B cell (primary cell): ENCODE data around the gene MYL6B. TPM values are rescaled to one million over a fixed set of nuclear protein-coding genes. Genes with fewer than 3 reads are reported as not detected.

Experiments
- ATAC-seq: fragments of 200-7000 bp; cut with Tn5 transposase; one replicate; pipeline ENCODE4 v1.10.0; 2021; ENCODE audit warnings: low read depth, mild to moderate bottlenecking, moderate number of reproducible peaks, moderate library complexity
- CTCF ChIA-PET: fragments of 350-600 bp; sonication (Branson Sonifier 250); formaldehyde crosslinking; loops from one replicate; lab custom pipeline; 2021; ENCODE audit warnings: antibody characterized with exemption, inconsistent platforms; lab: Charles Lee
- POLR2A ChIA-PET: fragments of 350-600 bp; sonication (Branson Sonifier 250); formaldehyde crosslinking; loops from one replicate; lab custom pipeline; 2021; ENCODE audit warnings: antibody characterized with exemption; lab: Charles Lee
- DNase-seq: peaks from one replicate; pipeline ENCODE4 v3.0.0; 2013
- H2AFZ ChIP-seq: 2 replicates; pipeline ENCODE4 v1.6.1; 2012; ENCODE audit warnings: mild to moderate bottlenecking, low read depth, low read length; ENCODE audit not compliant: insufficient read depth, poor library complexity, severe bottlenecking
- H3K27ac ChIP-seq, 2 donors: 1 replicate in 1 of 2; 2 replicates in 1 of 2; pipeline ENCODE4 v1.5.1; 2012 to 2013; ENCODE audit warnings: low read length in 2 of 2, mild to moderate bottlenecking in 2 of 2, moderate library complexity in 1 of 2
- H3K27me3 ChIP-seq, 4 experiments: fragments of 200-600 bp in 1 of 4; sonication (generic) in 1 of 4; replicated peaks in 1 of 4; 1 replicate in 2 of 4; 2 replicates in 2 of 4; pipeline versions ENCODE4 v1.6.1 to v1.7.0; 2013 to 2016; ENCODE audit warnings: low read length in 3 of 4, mild to moderate bottlenecking in 2 of 4, mixed read lengths in 1 of 4, moderate library complexity in 1 of 4; ENCODE audit not compliant: insufficient read depth in 4 of 4, control insufficient read depth in 3 of 4; ENCODE audit errors: control extremely low read depth in 1 of 4
- H3K36me3 ChIP-seq, 2 experiments: replicated peaks in 1 of 2; 1 replicate in 1 of 2; 2 replicates in 1 of 2; pipeline versions ENCODE4 v1.6.1 to v1.7.1; 2013; ENCODE audit warnings: low read length in 1 of 2; ENCODE audit not compliant: insufficient read depth in 2 of 2, control insufficient read depth in 1 of 2; ENCODE audit errors: control extremely low read depth in 1 of 2, extremely low read depth in 1 of 2
- H3K4me1 ChIP-seq, 2 donors: fragments of 200-600 bp in 1 of 2; sonication (generic) in 1 of 2; 1 replicate in 1 of 2; 2 replicates in 1 of 2; pipeline versions ENCODE4 v1.5.1 to v1.6.1; 2013 to 2017; ENCODE audit warnings: low read length in 2 of 2; ENCODE audit not compliant: control insufficient read depth in 2 of 2, insufficient read depth in 2 of 2
- H3K4me2 ChIP-seq: replicated peaks from 2 replicates; pipeline ENCODE3; 2012; ENCODE audit warnings: mild to moderate bottlenecking, low read depth, low read length; ENCODE audit not compliant: poor library complexity, severe bottlenecking
- H3K4me3 ChIP-seq, 5 experiments: fragments of 200-600 bp in 1 of 5; sonication (generic) in 1 of 5; 1 replicate in 3 of 5; 2 replicates in 2 of 5; pipeline versions ENCODE4 v1.5.1 to v1.7.0; 2011 to 2016; ENCODE audit warnings: low read length in 4 of 5, mild to moderate bottlenecking in 4 of 5, low read depth in 2 of 5, control low read depth in 1 of 5, moderate library complexity in 1 of 5; ENCODE audit not compliant: insufficient read depth in 1 of 5; ENCODE audit errors: control extremely low read depth in 1 of 5, extremely low read depth in 1 of 5
- H3K79me2 ChIP-seq: fragments of 200-600 bp; sonication (generic); one replicate; pipeline ENCODE4 v1.6.0; 2016; ENCODE audit warnings: low read length; ENCODE audit not compliant: control insufficient read depth, insufficient read depth
- H3K9ac ChIP-seq: fragments of 200-600 bp; sonication (generic); 2 replicates; pipeline ENCODE4 v1.6.1; 2017; ENCODE audit warnings: mild to moderate bottlenecking, low read length, moderate library complexity
- H3K9me3 ChIP-seq, 3 donors: one replicate each; pipeline versions ENCODE4 v1.6.1 to v1.7.1; 2013; ENCODE audit warnings: low read length in 2 of 3; ENCODE audit not compliant: control insufficient read depth in 2 of 3, insufficient read depth in 1 of 3; ENCODE audit errors: control extremely low read depth in 1 of 3
- H4K20me1 ChIP-seq: 2 replicates; pipeline ENCODE4 v1.6.0; 2012; ENCODE audit warnings: mild to moderate bottlenecking, low read length; ENCODE audit not compliant: insufficient read depth, control insufficient read depth, poor library complexity, severe bottlenecking
- H3K27ac Mint-ChIP-seq: one replicate; pipeline ENCODE4 v1.8.0; 2021; ENCODE audit warnings: mixed read lengths
- H3K27me3 Mint-ChIP-seq: one replicate; pipeline ENCODE4 v1.8.0; 2021; ENCODE audit warnings: mixed read lengths
- H3K4me1 Mint-ChIP-seq: one replicate; pipeline ENCODE4 v1.8.0; 2021; ENCODE audit warnings: mixed read lengths
- H3K4me3 Mint-ChIP-seq: one replicate; pipeline ENCODE4 v1.8.0; 2021; ENCODE audit warnings: mixed read lengths
- H3K9me3 Mint-ChIP-seq: one replicate; pipeline ENCODE4 v1.8.0; 2022; ENCODE audit warnings: mixed read lengths; ENCODE audit not compliant: insufficient read depth
- EZH2 ChIP-seq: IDR thresholded peaks from 2 replicates; pipeline ENCODE4 v1.6.1; 2012; ENCODE audit warnings: borderline replicate concordance, low read depth, mild to moderate bottlenecking, moderate library complexity, low read length; ENCODE audit not compliant: insufficient read depth, poor library complexity, severe bottlenecking
- WGBS: methylation state at CpG from one replicate; pipeline ENCODE4 v1.1.5; 2013; ENCODE audit warnings: missing lambda C conversion rate; ENCODE audit not compliant: insufficient coverage; 5-methylcytosine and 5-hydroxymethylcytosine counted together
- intact Hi-C: fragments of 100-400 bp; cut with micrococcal nuclease; formaldehyde crosslinking; loops from one replicate; pipeline ENCODE4 v1.10.0; 2022
- polyA plus RNA-seq: library from polyadenylated mRNA; depleted of rRNA; stranded (reverse); fragments of >200 nt; gene quantifications from 2 replicates; pipeline ENCODE4 v1.2.3, GENCODE V29; 2012
- total RNA-seq, 2 donors: library from RNA; stranded (reverse); fragments of 120-200 nt in 1 of 2; gene quantifications; 1 replicate in 1 of 2; 2 replicates in 1 of 2; pipeline versions ENCODE4 v1.2.3 to v1.2.4, GENCODE V29; 2013 to 2022
- TF ChIP-seq, protein P1 (sequence below): fragments of 200-600 bp; IDR thresholded peaks from one replicate; pipeline ENCODE4 v1.8.0; 2022; ENCODE audit warnings: antibody characterized with exemption, mild to moderate bottlenecking

Gene MYL6B
- total and polyA plus RNA-seq, 2 donors (not counting 1 experiment from before 2014, with no cell fraction given), result 25.7 to 27.8 TPM

DNA sequence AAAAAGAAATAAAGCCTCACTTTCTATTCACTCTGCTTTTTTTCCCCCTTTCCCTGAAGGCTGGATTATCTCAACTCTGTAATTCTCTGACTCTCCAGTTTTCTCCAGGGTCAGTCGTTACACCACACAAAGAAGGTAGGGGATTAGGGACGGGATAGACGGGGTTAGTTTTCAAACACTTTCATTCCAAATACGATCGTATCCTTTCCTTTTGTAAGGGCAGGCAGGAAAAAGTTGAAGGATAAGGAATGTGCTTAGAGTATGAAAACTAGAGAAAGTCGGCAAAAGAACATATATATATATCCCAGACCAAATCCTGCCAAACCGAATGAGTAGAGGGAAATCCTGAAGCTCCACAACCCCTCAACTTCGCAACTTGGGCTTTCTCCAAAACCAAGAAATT is 24.9 kb upstream of the MYL6B start:
- WGBS, result 0% methylated on average over 2 of the region's 8 CpGs
- Mint-ChIP-seq H3K9me3 (no peaks in the 10 kb centered on the region), H3K4me1 (peaks cover 69% of the 10 kb centered on the region), H3K27me3 (no peaks in the 10 kb centered on the region), H3K27ac (peak overlapping the region; percentile 98), H3K4me3 (peak overlapping the region; percentile 100)
- H2AFZ ChIP-seq, result no peak overlapping the region
- H3K4me1 ChIP-seq, result peaks cover 46 to 54% of the 10 kb centered on the region in 2 donors
- peaks cover 23% of the 10 kb centered on the region for H4K20me1 ChIP-seq
- peak overlapping the region; percentile 76 to 80 for H3K27ac ChIP-seq
- ChIA-PET CTCF (interaction anchor here (0.7 to 13.8 kb wide), 12 partner anchors 10 to 140 kb away, joined by 3 to 247 read pairs (median 10); partner anchors contain the start of genes COQ10A, MYL6, MYL6B and RNF41), POLR2A (interaction anchor here (0.7 to 5.7 kb wide), 11 partner anchors 9 to 984 kb away, joined by 3 to 49 read pairs (median 6); partner anchors contain the start of genes MYL6, MYL6B, PA2G4 and RNF41)
- peak overlapping the region; percentile 96 for H3K4me2 ChIP-seq
- H3K36me3 ChIP-seq, result peaks cover 2 to 29% of the 10 kb centered on the region in 2 experiments
- no peak for TF ChIP-seq EZH2
- TF ChIP-seq, protein P1, sequence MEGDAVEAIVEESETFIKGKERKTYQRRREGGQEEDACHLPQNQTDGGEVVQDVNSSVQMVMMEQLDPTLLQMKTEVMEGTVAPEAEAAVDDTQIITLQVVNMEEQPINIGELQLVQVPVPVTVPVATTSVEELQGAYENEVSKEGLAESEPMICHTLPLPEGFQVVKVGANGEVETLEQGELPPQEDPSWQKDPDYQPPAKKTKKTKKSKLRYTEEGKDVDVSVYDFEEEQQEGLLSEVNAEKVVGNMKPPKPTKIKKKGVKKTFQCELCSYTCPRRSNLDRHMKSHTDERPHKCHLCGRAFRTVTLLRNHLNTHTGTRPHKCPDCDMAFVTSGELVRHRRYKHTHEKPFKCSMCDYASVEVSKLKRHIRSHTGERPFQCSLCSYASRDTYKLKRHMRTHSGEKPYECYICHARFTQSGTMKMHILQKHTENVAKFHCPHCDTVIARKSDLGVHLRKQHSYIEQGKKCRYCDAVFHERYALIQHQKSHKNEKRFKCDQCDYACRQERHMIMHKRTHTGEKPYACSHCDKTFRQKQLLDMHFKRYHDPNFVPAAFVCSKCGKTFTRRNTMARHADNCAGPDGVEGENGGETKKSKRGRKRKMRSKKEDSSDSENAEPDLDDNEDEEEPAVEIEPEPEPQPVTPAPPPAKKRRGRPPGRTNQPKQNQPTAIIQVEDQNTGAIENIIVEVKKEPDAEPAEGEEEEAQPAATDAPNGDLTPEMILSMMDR, result no peak
- H3K4me3 ChIP-seq, result peak overlapping the region; percentile 21 to 62 (median 50)
- no peak for ATAC-seq
- intact Hi-C loops, result loop anchor here (2.0 to 5.0 kb wide), 4 partner anchors 93 to 139 kb away; partner anchors contain the start of genes ANKRD52, COQ10A, RNF41 and SUOX
- no peaks in the 10 kb centered on the region for H3K27me3 ChIP-seq
- peaks cover 56% of the 10 kb centered on the region for H3K79me2 ChIP-seq
- no peaks in the 10 kb centered on the region for H3K9me3 ChIP-seq
- no peak for DNase-seq
- H3K9ac ChIP-seq, result peak overlapping the region; percentile 54
